Measurements from ENCODE around the gene THOC1.

Gene THOC1

GRCh38 chr18:211582-211981 is 56.3 kb downstream of the THOC1 start:
- Histone ChIP-seq H3K9me3 (ENCODE audit: control insufficient read depth, low read depth, low read length) (no peaks in the 10 kb centered on the region), H3K9ac (ENCODE audit: low read length) (no peak overlapping the region), H3K27me3 (ENCODE audit: control insufficient read depth, insufficient read depth, low read length) (no peaks in the 10 kb centered on the region), H3K27ac (ENCODE audit: low read length) (no peak overlapping the region), H3K4me3 (ENCODE audit: low read length) (no peak overlapping the region), H3K36me3 (ENCODE audit: control insufficient read depth, low read depth, low read length) (peaks cover 71% of the 10 kb centered on the region), H3K4me1 (ENCODE audit: control insufficient read depth, low read depth, low read length) (peaks cover 11% of the 10 kb centered on the region)

DNA sequence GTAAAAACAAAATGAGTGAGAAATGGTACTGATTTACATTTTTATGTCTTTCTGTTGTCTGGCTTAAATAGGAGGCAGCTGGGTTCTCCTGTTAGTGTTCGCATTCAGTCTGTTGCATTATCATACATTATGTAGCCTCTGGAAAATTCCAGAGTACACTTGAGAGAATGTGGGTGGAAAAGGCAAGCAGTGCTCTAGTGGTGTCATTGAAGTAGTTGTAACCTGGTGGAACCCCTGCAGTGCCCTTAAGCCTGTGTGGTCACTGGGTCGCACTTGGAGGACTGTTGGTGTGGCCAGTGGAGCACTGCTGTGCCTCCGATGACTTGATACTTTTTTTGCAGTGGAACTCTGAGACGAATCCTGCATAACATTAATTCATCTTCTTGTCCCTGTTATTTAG is 57.1 kb downstream of the THOC1 start:
- H3K9me3 ChIP-seq (ENCODE audit: control insufficient read depth, low read depth, low read length): no peaks in the 10 kb centered on the region
- no peak overlapping the region for H3K27ac ChIP-seq (ENCODE audit: low read length)
- H3K27me3 ChIP-seq (ENCODE audit: control insufficient read depth, insufficient read depth, low read length): no peaks in the 10 kb centered on the region
- H3K4me1 ChIP-seq (ENCODE audit: control insufficient read depth, low read depth, low read length): peaks cover 11% of the 10 kb centered on the region
- no peak overlapping the region for H3K9ac ChIP-seq (ENCODE audit: low read length)
- H3K36me3 ChIP-seq (ENCODE audit: control insufficient read depth, low read depth, low read length): peaks cover 69% of the 10 kb centered on the region
- no peak overlapping the region for H3K4me3 ChIP-seq (ENCODE audit: low read length)

GRCh38 chr18:210075-210474 is 57.8 kb downstream of the THOC1 start:
- peaks cover 69% of the 10 kb centered on the region for H3K36me3 ChIP-seq (ENCODE audit: control insufficient read depth, low read depth, low read length)
- no peak overlapping the region for H3K27ac ChIP-seq (ENCODE audit: low read length)
- H3K4me3 ChIP-seq (ENCODE audit: low read length): no peak overlapping the region
- peaks cover 11% of the 10 kb centered on the region for H3K4me1 ChIP-seq (ENCODE audit: control insufficient read depth, low read depth, low read length)
- H3K9me3 ChIP-seq (ENCODE audit: control insufficient read depth, low read depth, low read length): no peaks in the 10 kb centered on the region
- no peaks in the 10 kb centered on the region for H3K27me3 ChIP-seq (ENCODE audit: control insufficient read depth, insufficient read depth, low read length)
- no peak overlapping the region for H3K9ac ChIP-seq (ENCODE audit: low read length)

- H3K27me3 ChIP-seq (ENCODE audit: control insufficient read depth, insufficient read depth, low read length): no peaks in the 10 kb centered on the region
- peaks cover 56% of the 10 kb centered on the region for H3K36me3 ChIP-seq (ENCODE audit: control insufficient read depth, low read depth, low read length)
- no peak overlapping the region for H3K4me3 ChIP-seq (ENCODE audit: low read length)
- H3K27ac ChIP-seq (ENCODE audit: low read length): no peak overlapping the region
- H3K9ac ChIP-seq (ENCODE audit: low read length): no peak overlapping the region
- no peaks in the 10 kb centered on the region for H3K4me1 ChIP-seq (ENCODE audit: control insufficient read depth, low read depth, low read length)
- no peaks in the 10 kb centered on the region for H3K9me3 ChIP-seq (ENCODE audit: control insufficient read depth, low read depth, low read length)
Observed at GRCh38 chr18:199768-200167, 68.1 kb downstream of the THOC1 start.

- H3K36me3 ChIP-seq (ENCODE audit: control insufficient read depth, low read depth, low read length): peaks cover 51% of the 10 kb centered on the region
- no peak overlapping the region for H3K4me3 ChIP-seq (ENCODE audit: low read length)
- H3K27ac ChIP-seq (ENCODE audit: low read length): no peak overlapping the region
- H3K9ac ChIP-seq (ENCODE audit: low read length): no peak overlapping the region
- H3K4me1 ChIP-seq (ENCODE audit: control insufficient read depth, low read depth, low read length): no peaks in the 10 kb centered on the region
- H3K9me3 ChIP-seq (ENCODE audit: control insufficient read depth, low read depth, low read length): no peaks in the 10 kb centered on the region
- no peaks in the 10 kb centered on the region for H3K27me3 ChIP-seq (ENCODE audit: control insufficient read depth, insufficient read depth, low read length)
Observed at GRCh38 chr18:199214-199613, 68.6 kb downstream of the THOC1 start.

DNA sequence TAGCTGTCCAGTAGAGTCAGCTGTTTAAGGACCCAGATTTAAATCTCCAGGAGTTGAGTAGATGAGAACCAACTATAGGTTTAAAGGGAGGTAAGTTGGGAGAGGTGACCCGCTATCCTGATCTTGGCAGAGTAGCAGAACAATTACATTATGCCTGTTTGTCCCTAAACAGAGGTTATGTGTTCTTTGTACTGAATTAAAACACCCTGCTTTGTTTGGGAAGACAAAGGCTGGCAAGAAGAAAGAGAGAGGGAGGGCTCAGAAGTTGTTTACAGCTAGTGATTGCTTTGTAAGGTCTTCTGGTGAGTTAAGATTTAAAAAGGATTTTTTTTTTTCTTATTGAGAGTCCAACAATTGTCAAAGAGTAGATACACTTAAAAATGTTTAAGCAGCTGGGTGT is 72.2 kb downstream of the THOC1 start:
- Histone ChIP-seq H3K36me3 (ENCODE audit: control insufficient read depth, low read depth, low read length) (peaks cover 36% of the 10 kb centered on the region), H3K27me3 (ENCODE audit: control insufficient read depth, insufficient read depth, low read length) (no peaks in the 10 kb centered on the region), H3K4me1 (ENCODE audit: control insufficient read depth, low read depth, low read length) (no peaks in the 10 kb centered on the region), H3K4me3 (ENCODE audit: low read length) (no peak overlapping the region), H3K9ac (ENCODE audit: low read length) (no peak overlapping the region), H3K27ac (ENCODE audit: low read length) (no peak overlapping the region), H3K9me3 (ENCODE audit: control insufficient read depth, low read depth, low read length) (no peaks in the 10 kb centered on the region)

GRCh38 chr18:192801-193200 is 75.0 kb downstream of the THOC1 start:
- Histone ChIP-seq H3K27ac (ENCODE audit: low read length) (no peak overlapping the region), H3K4me1 (ENCODE audit: control insufficient read depth, low read depth, low read length) (no peaks in the 10 kb centered on the region), H3K4me3 (ENCODE audit: low read length) (no peak overlapping the region), H3K36me3 (ENCODE audit: control insufficient read depth, low read depth, low read length) (peaks cover 14% of the 10 kb centered on the region), H3K27me3 (ENCODE audit: control insufficient read depth, insufficient read depth, low read length) (no peaks in the 10 kb centered on the region), H3K9me3 (ENCODE audit: control insufficient read depth, low read depth, low read length) (no peaks in the 10 kb centered on the region), H3K9ac (ENCODE audit: low read length) (no peak overlapping the region)

DNA sequence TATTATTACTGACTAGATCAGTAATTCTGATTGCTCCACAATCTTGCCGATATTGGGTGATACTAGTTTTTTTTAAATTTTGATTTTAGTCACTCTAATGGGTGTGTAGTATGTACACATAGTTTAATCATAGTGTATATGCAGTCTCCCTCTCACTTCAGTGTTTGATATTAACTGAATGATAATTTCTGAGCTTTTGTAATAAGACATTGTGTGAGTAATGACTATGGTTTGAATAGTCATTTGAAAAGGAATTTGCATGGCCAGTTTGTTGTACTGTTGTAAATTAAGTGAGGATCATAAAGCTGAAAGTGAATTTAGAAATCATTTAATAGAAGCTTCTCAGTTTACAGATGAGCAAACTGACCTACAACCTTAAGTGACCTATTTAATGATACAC is 76.1 kb downstream of the THOC1 start:
- Histone ChIP-seq H3K4me3 (ENCODE audit: low read length) (no peak overlapping the region), H3K9ac (ENCODE audit: low read length) (no peak overlapping the region), H3K4me1 (ENCODE audit: control insufficient read depth, low read depth, low read length) (no peaks in the 10 kb centered on the region), H3K36me3 (ENCODE audit: control insufficient read depth, low read depth, low read length) (peaks cover 10% of the 10 kb centered on the region), H3K27me3 (ENCODE audit: control insufficient read depth, insufficient read depth, low read length) (no peaks in the 10 kb centered on the region), H3K27ac (ENCODE audit: low read length) (no peak overlapping the region), H3K9me3 (ENCODE audit: control insufficient read depth, low read depth, low read length) (no peaks in the 10 kb centered on the region)

- no peaks in the 10 kb centered on the region for H3K4me1 ChIP-seq (ENCODE audit: control insufficient read depth, low read depth, low read length)
- no peak overlapping the region for H3K4me3 ChIP-seq (ENCODE audit: low read length)
- H3K27ac ChIP-seq (ENCODE audit: low read length): no peak overlapping the region
- H3K36me3 ChIP-seq (ENCODE audit: control insufficient read depth, low read depth, low read length): peaks cover 16% of the 10 kb centered on the region
- no peak overlapping the region for H3K9ac ChIP-seq (ENCODE audit: low read length)
- H3K27me3 ChIP-seq (ENCODE audit: control insufficient read depth, insufficient read depth, low read length): no peaks in the 10 kb centered on the region
- H3K9me3 ChIP-seq (ENCODE audit: control insufficient read depth, low read depth, low read length): no peaks in the 10 kb centered on the region
Observed at GRCh38 chr18:189254-189653, 78.6 kb downstream of the THOC1 start.

DNA sequence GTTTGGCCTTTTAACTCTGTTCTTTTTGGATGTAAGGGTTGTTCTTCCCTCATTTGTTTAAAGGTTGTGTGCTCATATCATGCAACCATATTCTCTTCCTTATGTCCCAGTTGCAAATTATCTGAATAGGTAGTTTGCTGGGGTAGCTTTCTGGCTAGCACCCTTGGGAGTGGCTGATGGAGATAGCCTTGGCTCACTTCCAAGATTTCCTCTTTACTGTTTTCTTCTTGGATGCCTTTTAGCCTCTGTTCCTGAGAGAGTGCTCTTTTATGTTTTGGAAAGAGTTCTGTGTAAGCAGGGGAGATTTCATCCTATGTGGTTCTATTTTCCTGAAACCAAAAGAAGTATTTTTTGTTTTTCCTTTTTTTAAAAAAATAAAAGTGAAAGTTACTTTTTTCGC is 84.1 kb downstream of the THOC1 start:
- Histone ChIP-seq H3K27ac (ENCODE audit: low read length) (no peak overlapping the region), H3K4me3 (ENCODE audit: low read length) (no peak overlapping the region), H3K9me3 (ENCODE audit: control insufficient read depth, low read depth, low read length) (no peaks in the 10 kb centered on the region), H3K36me3 (ENCODE audit: control insufficient read depth, low read depth, low read length) (peaks cover 36% of the 10 kb centered on the region), H3K9ac (ENCODE audit: low read length) (no peak overlapping the region), H3K27me3 (ENCODE audit: control insufficient read depth, insufficient read depth, low read length) (no peaks in the 10 kb centered on the region), H3K4me1 (ENCODE audit: control insufficient read depth, low read depth, low read length) (no peaks in the 10 kb centered on the region)

GRCh38 chr18:181711-182110 is 86.1 kb downstream of the THOC1 start:
- peaks cover 38% of the 10 kb centered on the region for H3K36me3 ChIP-seq (ENCODE audit: control insufficient read depth, low read depth, low read length)
- no peak overlapping the region for H3K4me3 ChIP-seq (ENCODE audit: low read length)
- H3K27ac ChIP-seq (ENCODE audit: low read length): no peak overlapping the region
- H3K9ac ChIP-seq (ENCODE audit: low read length): no peak overlapping the region
- no peaks in the 10 kb centered on the region for H3K27me3 ChIP-seq (ENCODE audit: control insufficient read depth, insufficient read depth, low read length)
- H3K4me1 ChIP-seq (ENCODE audit: control insufficient read depth, low read depth, low read length): no peaks in the 10 kb centered on the region
- no peaks in the 10 kb centered on the region for H3K9me3 ChIP-seq (ENCODE audit: control insufficient read depth, low read depth, low read length)

DNA sequence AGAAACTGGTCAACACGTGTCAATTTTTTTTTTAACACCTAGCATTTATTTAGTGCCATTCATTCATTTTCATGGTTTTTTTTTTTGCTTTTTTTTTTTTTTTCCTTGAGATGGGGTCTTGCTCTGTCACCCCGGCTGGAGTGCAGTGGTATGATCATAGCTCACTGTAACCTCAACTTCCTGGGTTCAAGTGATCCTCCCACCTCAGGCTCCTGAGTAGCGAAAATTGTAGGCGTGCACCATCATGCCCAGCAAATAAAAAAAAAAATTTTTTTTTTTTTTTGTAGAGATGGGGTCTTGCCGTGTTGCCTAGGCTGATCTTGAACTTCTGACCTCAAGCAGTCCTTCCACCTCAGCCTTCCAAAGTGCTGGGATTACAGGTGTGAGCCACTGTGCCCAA is 88.3 kb downstream of the THOC1 start:
- Histone ChIP-seq H3K36me3 (ENCODE audit: control insufficient read depth, low read depth, low read length) (peaks cover 34% of the 10 kb centered on the region), H3K27ac (ENCODE audit: low read length) (no peak overlapping the region), H3K9me3 (ENCODE audit: control insufficient read depth, low read depth, low read length) (no peaks in the 10 kb centered on the region), H3K4me3 (ENCODE audit: low read length) (no peak overlapping the region), H3K9ac (ENCODE audit: low read length) (no peak overlapping the region), H3K27me3 (ENCODE audit: control insufficient read depth, insufficient read depth, low read length) (no peaks in the 10 kb centered on the region), H3K4me1 (ENCODE audit: control insufficient read depth, low read depth, low read length) (no peaks in the 10 kb centered on the region)
